CD14-positive monocyte (primary cell): ENCODE data around the gene ALKBH1. TPM values are rescaled to one million over a fixed set of nuclear protein-coding genes. Genes with fewer than 3 reads are reported as not detected.

ENCODE experiments used
- DNase-seq, 3 donors: peaks; one replicate each; pipeline ENCODE4 v3.0.0-alpha.2; 2011 to 2022
- H2AFZ ChIP-seq: 2 replicates; pipeline ENCODE4 v1.6.0; 2012; ENCODE audit warnings: mild to moderate bottlenecking, low read depth, low read length, inconsistent platforms; ENCODE audit not compliant: insufficient read depth, poor library complexity, severe bottlenecking
- H3K27ac ChIP-seq, 2 donors: 1 replicate in 1 of 2; 2 replicates in 1 of 2; pipeline ENCODE4 v1.5.1; 2012 to 2013; ENCODE audit warnings: low read length in 2 of 2, control low read depth in 1 of 2, inconsistent platforms in 1 of 2, low read depth in 1 of 2, mild to moderate bottlenecking in 1 of 2
- H3K27me3 ChIP-seq, 2 donors: one replicate each; pipeline versions ENCODE4 v1.6.0 to v1.6.1; 2011 to 2013; ENCODE audit warnings: low read length in 2 of 2; ENCODE audit not compliant: control insufficient read depth in 2 of 2, insufficient read depth in 2 of 2
- H3K36me3 ChIP-seq, 2 donors: replicated peaks in 1 of 2; 1 replicate in 1 of 2; 2 replicates in 1 of 2; pipeline versions ENCODE4 v1.5.1 to v1.6.1; 2012 to 2013; ENCODE audit warnings: low read length in 2 of 2, control low read depth in 1 of 2, inconsistent platforms in 1 of 2, mild to moderate bottlenecking in 1 of 2; ENCODE audit not compliant: insufficient read depth in 2 of 2, control insufficient read depth in 1 of 2
- H3K4me1 ChIP-seq, 2 donors: 1 replicate in 1 of 2; 2 replicates in 1 of 2; pipeline versions ENCODE4 v1.5.1 to v1.6.1; 2012 to 2013; ENCODE audit warnings: low read length in 2 of 2, control low read depth in 1 of 2, inconsistent platforms in 1 of 2, mild to moderate bottlenecking in 1 of 2, moderate library complexity in 1 of 2; ENCODE audit not compliant: insufficient read depth in 2 of 2, control insufficient read depth in 1 of 2
- H3K4me2 ChIP-seq: replicated peaks from 2 replicates; pipeline ENCODE3; 2012; ENCODE audit warnings: low read length, moderate library complexity, mild to moderate bottlenecking; ENCODE audit not compliant: poor library complexity, severe bottlenecking; ENCODE audit errors: extremely low read depth
- H3K4me3 ChIP-seq, 3 experiments: fragments of 200-600 bp in 1 of 3; sonication (generic) in 1 of 3; replicated peaks in 1 of 3; 1 replicate in 2 of 3; 2 replicates in 1 of 3; pipeline ENCODE4 v1.5.1; 2011 to 2013; ENCODE audit warnings: low read length in 3 of 3, mild to moderate bottlenecking in 3 of 3, control low read depth in 2 of 3, low read depth in 2 of 3, inconsistent platforms in 1 of 3, moderate library complexity in 1 of 3
- H3K79me2 ChIP-seq: 2 replicates; pipeline ENCODE4 v1.6.0; 2012; ENCODE audit warnings: mild to moderate bottlenecking, control low read depth, inconsistent platforms, low read length, moderate library complexity; ENCODE audit not compliant: insufficient read depth
- H3K9ac ChIP-seq: 2 replicates; pipeline ENCODE4 v1.6.0; 2017; ENCODE audit warnings: low read length, mild to moderate bottlenecking; ENCODE audit not compliant: insufficient read depth, poor library complexity, severe bottlenecking
- H3K9me3 ChIP-seq, 2 donors: replicated peaks in 1 of 2; 1 replicate in 1 of 2; 2 replicates in 1 of 2; pipeline versions ENCODE4 v1.5.1 to v1.6.1; 2012 to 2013; ENCODE audit warnings: low read length in 2 of 2, control low read depth in 1 of 2; ENCODE audit not compliant: control insufficient read depth in 1 of 2, insufficient read depth in 1 of 2
- H4K20me1 ChIP-seq: 2 replicates; pipeline ENCODE4 v1.6.0; 2012; ENCODE audit warnings: mild to moderate bottlenecking, low read length, control low read depth, moderate library complexity; ENCODE audit not compliant: insufficient read depth
- H3K27ac Mint-ChIP-seq, 7 donors: one replicate each; pipeline ENCODE4 v1.8.0; 2020; ENCODE audit warnings: mild to moderate bottlenecking in 7 of 7, mixed read lengths in 7 of 7, moderate library complexity in 6 of 7, inconsistent platforms in 2 of 7
- H3K27me3 Mint-ChIP-seq, 3 donors: one replicate each; pipeline ENCODE4 v1.8.0; 2021 to 2022; ENCODE audit warnings: low read depth in 3 of 3, mild to moderate bottlenecking in 3 of 3, mixed read lengths in 3 of 3, moderate library complexity in 3 of 3, inconsistent platforms in 1 of 3
- H3K36me3 Mint-ChIP-seq, 2 donors: one replicate each; pipeline ENCODE4 v1.8.0; 2020; ENCODE audit warnings: mixed read lengths in 2 of 2, inconsistent platforms in 1 of 2, mild to moderate bottlenecking in 1 of 2
- H3K4me1 Mint-ChIP-seq: one replicate; pipeline ENCODE4 v1.8.0; 2020; ENCODE audit warnings: mild to moderate bottlenecking, mixed read lengths
- H3K4me3 Mint-ChIP-seq, 2 donors: one replicate each; pipeline ENCODE4 v1.8.0; 2020; ENCODE audit warnings: mild to moderate bottlenecking in 2 of 2, mixed read lengths in 2 of 2, moderate library complexity in 1 of 2
- H3K9me3 Mint-ChIP-seq, 7 donors: one replicate each; pipeline ENCODE4 v1.8.0; 2020 to 2022; ENCODE audit warnings: mixed read lengths in 7 of 7, mild to moderate bottlenecking in 6 of 7, moderate library complexity in 6 of 7, inconsistent platforms in 2 of 7
- CTCF ChIP-seq: fragments of 200-600 bp; IDR thresholded peaks from one replicate; pipeline ENCODE4 v1.8.0; 2022; ENCODE audit warnings: antibody characterized with exemption, mild to moderate bottlenecking
- WGBS: methylation state at CpG from one replicate; pipeline ENCODE4 v1.1.5; 2013; ENCODE audit warnings: missing lambda C conversion rate; ENCODE audit not compliant: insufficient coverage; 5-methylcytosine and 5-hydroxymethylcytosine counted together
- intact Hi-C, 2 donors: fragments of 100-400 bp; cut with micrococcal nuclease; formaldehyde crosslinking; loops; one replicate each; pipeline versions ENCODE4 v1.15.0 to v1.15.1; 2023
- polyA plus RNA-seq, 3 donors: library from polyadenylated mRNA; depleted of rRNA in 1 of 3; unstranded in 2 of 3; stranded (reverse) in 1 of 3; fragments of 300-500 nt in 2 of 3; fragments of >200 nt in 1 of 3; fragmentation: Illumina TruSeq in 2 of 3; gene quantifications; 1 replicate in 2 of 3; 2 replicates in 1 of 3; pipeline ENCODE4 v1.2.3, GENCODE V29; 2012 to 2021

Gene ALKBH1
- polyA plus RNA-seq, 3 donors = 3.4 to 4.5 (median 4.2) TPM

- intact Hi-C loops = no loop called here
- Histone ChIP-seq H3K4me3 (no peak overlapping the region), H3K36me3 (peaks cover 63 to 90% of the 10 kb centered on the region in 2 donors), H4K20me1 (peaks cover 74% of the 10 kb centered on the region), H3K27me3 (no peaks in the 10 kb centered on the region), H3K27ac (no peak overlapping the region), H3K79me2 (peaks cover 68% of the 10 kb centered on the region), H3K9me3 (no peaks in the 10 kb centered on the region), H3K9ac (no peak overlapping the region), H2AFZ (no peak overlapping the region), H3K4me1 (no peaks in the 10 kb centered on the region), H3K4me2 (no peak overlapping the region)
- TF ChIP-seq CTCF = no peak
- no peaks in the 10 kb centered on the region for H3K9me3 Mint-ChIP-seq
- no peak for DNase-seq
- no peaks in the 10 kb centered on the region for H3K4me1 Mint-ChIP-seq
- no peak overlapping the region for H3K27ac Mint-ChIP-seq
- 90% methylated on average over 2 of the region's 4 CpGs for WGBS
- H3K4me3 Mint-ChIP-seq = no peak overlapping the region
- peaks cover 57 to 81% of the 10 kb centered on the region in 2 donors for H3K36me3 Mint-ChIP-seq
- H3K27me3 Mint-ChIP-seq = no peaks in the 10 kb centered on the region
Measured at GRCh38 chr14:77746064-77746702, 38.4 kb upstream of the ALKBH1 start.

GRCh38 chr14:77741438-77741837, 33.6 kb upstream of the ALKBH1 start:
- Mint-ChIP-seq H3K27ac (no peak overlapping the region), H3K36me3 (peaks cover 49 to 77% of the 10 kb centered on the region in 2 donors), H3K4me3 (no peak overlapping the region), H3K4me1 (peaks cover 4% of the 10 kb centered on the region), H3K27me3 (no peaks in the 10 kb centered on the region), H3K9me3 (no peaks in the 10 kb centered on the region)
- DNase-seq = no peak
- peaks cover 69 to 92% of the 10 kb centered on the region in 2 donors for H3K36me3 ChIP-seq
- H3K79me2 ChIP-seq = peaks cover 64% of the 10 kb centered on the region
- H3K4me3 ChIP-seq = no peak overlapping the region
- H2AFZ ChIP-seq = no peak overlapping the region
- H3K9ac ChIP-seq = no peak overlapping the region
- no CpG with 5 or more reads among the region's 2 CpGs for WGBS
- intact Hi-C loops = no loop called here
- H3K9me3 ChIP-seq = no peaks in the 10 kb centered on the region
- H3K4me2 ChIP-seq = no peak overlapping the region
- H3K4me1 ChIP-seq = no peaks in the 10 kb centered on the region
- no peak overlapping the region for H3K27ac ChIP-seq
- no peak for TF ChIP-seq CTCF
- peaks cover 78% of the 10 kb centered on the region for H4K20me1 ChIP-seq
- no peaks in the 10 kb centered on the region for H3K27me3 ChIP-seq
